K562 (cell line): ENCODE measurements around the gene G6PC2. TPM values are rescaled to one million over a fixed set of nuclear protein-coding genes. Genes with fewer than 3 reads are reported as not detected.
A peak's percentile ranks its signal among the peaks of the same experiment; 100 is the strongest.

ENCODE experiments used
- AFF1 ChIP-seq, 2 experiments: fragments of 450-650 bp; IDR thresholded peaks; 2 replicates each; pipeline ENCODE4 v1.6.1; 2018; ENCODE audit warnings: mild to moderate bottlenecking in 2 of 2, low read depth in 1 of 2; ENCODE audit not compliant: partially characterized antibody in 2 of 2
- FOXA1 ChIP-seq: fragments of 450-650 bp; IDR thresholded peaks from 2 replicates; pipeline ENCODE4 v1.6.1; 2016; ENCODE audit warnings: mild to moderate bottlenecking, borderline replicate concordance
- HDAC6 ChIP-seq: IDR thresholded peaks from 2 replicates; pipeline ENCODE4 v1.6.1; 2012; ENCODE audit warnings: low read depth, mild to moderate bottlenecking, control low read depth, inconsistent platforms, low read length, moderate library complexity
- JUND ChIP-seq, 2 experiments: IDR thresholded peaks; 2 replicates in 1 of 2; 3 replicates in 1 of 2; pipeline ENCODE4 v1.6.1; 2011; ENCODE audit warnings: borderline replicate concordance in 2 of 2, low read depth in 2 of 2, low read length in 2 of 2, improper control_type of control experiment in 1 of 2, missing biosample characterization in 1 of 2, missing genetic modification characterization in 1 of 2, missing genetic modification reagents in 1 of 2
- KLF10 ChIP-seq: fragments of 250-450 bp; sonication (Bioruptor Pico); IDR thresholded peaks from 2 replicates; pipeline ENCODE4 v1.6.1; 2021; ENCODE audit warnings: matching md5 sums
- PML ChIP-seq: IDR thresholded peaks from 2 replicates; pipeline ENCODE4 v1.6.1; 2012; ENCODE audit warnings: low read length, inconsistent platforms
- RFX1 ChIP-seq: fragments of 450-650 bp; IDR thresholded peaks from 2 replicates; pipeline ENCODE4 v1.6.1; 2016; ENCODE audit warnings: mild to moderate bottlenecking, moderate library complexity
- SAP30 ChIP-seq: fragments of 200-600 bp; sonication (generic); IDR thresholded peaks from 2 replicates; pipeline ENCODE4 v1.6.1; 2012; ENCODE audit warnings: borderline replicate concordance, low read depth, mild to moderate bottlenecking, moderate library complexity, low read length, control low read depth, inconsistent platforms; ENCODE audit not compliant: insufficient read depth, poor library complexity, severe bottlenecking
- TRIM24 ChIP-seq, 2 experiments: fragments of 450-650 bp; IDR thresholded peaks; 2 replicates each; pipeline ENCODE4 v1.6.1; 2016
- YY1 ChIP-seq, 3 experiments: IDR thresholded peaks; 2 replicates each; pipeline ENCODE4 v1.6.1; 2011; ENCODE audit warnings: low read length in 2 of 3, mild to moderate bottlenecking in 2 of 3, moderate library complexity in 2 of 3, borderline replicate concordance in 1 of 3, control low read depth in 1 of 3, low read depth in 1 of 3; ENCODE audit not compliant: insufficient read depth in 3 of 3, insufficient replicate concordance in 2 of 3, control insufficient read depth in 1 of 3, insufficient read length in 1 of 3; ENCODE audit errors: extremely low read depth in 1 of 3
- ZBTB8A ChIP-seq: fragments of 450-650 bp; IDR thresholded peaks from 2 replicates; pipeline ENCODE4 v1.6.1; 2018; ENCODE audit warnings: mild to moderate bottlenecking, moderate library complexity; ENCODE audit not compliant: partially characterized antibody
- ZFX ChIP-seq: sonication (generic); formaldehyde crosslinking; IDR thresholded peaks from 2 replicates; pipeline ENCODE4 v1.8.0; 2022; ENCODE audit warnings: mild to moderate bottlenecking, missing genetic modification reagents, moderate library complexity
- ZNF143 ChIP-seq: sonication (generic); formaldehyde crosslinking; IDR thresholded peaks from 2 replicates; pipeline ENCODE4 v1.9.0; 2022; ENCODE audit warnings: mild to moderate bottlenecking, missing genetic modification reagents
- ZNF146 ChIP-seq: IDR thresholded peaks from one replicate; pipeline ENCODE4 v1.6.1; 2018; ENCODE audit warnings: missing compliant biosample characterization; ENCODE audit not compliant: unreplicated experiment
- ZNF384 ChIP-seq: IDR thresholded peaks from 2 replicates; pipeline ENCODE4 v1.6.1; 2012; ENCODE audit warnings: low read depth, low read length, improper control_type of control experiment
- polyA plus RNA-seq, 8 experiments: library from polyadenylated mRNA; depleted of rRNA in 4 of 8; stranded (reverse) in 5 of 8; unstranded in 3 of 8; fragments of >200 nt; fragmentation: Nextera tagmentation in 2 of 8; fragmentation: Illumina TruSeq in 1 of 8; extraction: Ambion mirVana in 2 of 8; extraction: Trizol in 1 of 8; gene quantifications; 2 replicates each; pipeline versions ENCODE4 v1.2.1 to v1.2.3, GENCODE V29; 2011 to 2014; ENCODE audit warnings: inconsistent platforms in 1 of 8, missing spikeins in 1 of 8
- total RNA-seq, 7 experiments: library from RNA; depleted of rRNA in 6 of 7; stranded (reverse); fragments of >200 nt in 6 of 7; fragmentation: Illumina TruSeq in 2 of 7; extraction: Trizol in 2 of 7; gene quantifications; 2 replicates each; pipeline versions ENCODE4 v1.2.1 to v1.2.3, GENCODE V29; 2011 to 2021; ENCODE audit warnings: low replicate concordance in 1 of 7

Gene G6PC2
- total and polyA plus RNA-seq, 9 of the 15 experiments (the other 6 are each of a cell fraction or from before 2014, with no cell fraction given): 0.03 to 0.15 TPM; not detected in 7

- TF ChIP-seq ZNF384 (0 out of 2 replicates have a peak, but pooled peaks have one; percentile 37), PML (peak; percentile 99), YY1 (IDR thresholded peaks at IDR 0.05; ENCODE audit: borderline replicate concordance in 1 of 3, control insufficient read depth in 1 of 3, extremely low read depth in 1 of 3, insufficient read depth in 3 of 3, insufficient read length in 1 of 3, insufficient replicate concordance in 2 of 3, low read depth in 1 of 3, low read length in 2 of 3) (peak in 2 of 3 experiments; percentile 12 to 70), FOXA1 (no peak), ZBTB8A (no peak), SAP30 (no peak), HDAC6 (no peak), ZNF143 (CRISPR knock-in tag) (no peak), ZNF146 (CRISPR knock-in tag) (no peak), AFF1 (IDR thresholded peaks at IDR 0.05; ENCODE audit: low read depth in 1 of 2, partially characterized antibody in 2 of 2) (peak; percentile 72 to 98), KLF10 (CRISPR knock-in tag) (no peak), JUND (IDR thresholded peaks at IDR 0.05; ENCODE audit: borderline replicate concordance, low read depth, low read length) (peak; percentile 94), JUND (tag; IDR thresholded peaks at IDR 0.05; ENCODE audit: borderline replicate concordance, low read depth, low read length) (peak; percentile 90; the same call in 2 of the 3 replicates), RFX1 (no peak), TRIM24 (IDR thresholded peaks at IDR 0.05) (peak; percentile 97 to 98), ZFX (no peak)
Measured at GRCh38 chr2:168935810-168936581, 34.9 kb downstream of the G6PC2 start (continued).
